NOMO-1 treated with dmso at 0.1 percent for 144 hours (cell line): ENCODE measurements around the gene MST1.

Source experiments
- DNase-seq: peaks from one replicate; lab custom pipeline; 2025; ENCODE audit not compliant: unreplicated experiment; lab: John Stamatoyannopoulos, UW

The MST1 gene

GRCh38 chr3:49689046-49689907 is at the start of gene MST1, which contains the start of gene RNF123:
MST1 (minus strand) TSS chr3:49689474; CDS start chr3:49688691, 783 bp downstream.
RNF123 (plus strand) TSS chr3:49689557; CDS start chr3:49691166, 1,609 bp downstream.
- DNase-seq = no peak

GRCh38 chr3:49738067-49738713 is 48.9 kb upstream of the MST1 start:
- DNase-seq = no peak

- no peak for DNase-seq
Measured at GRCh38 chr3:49734752-49735151, 45.5 kb upstream of the MST1 start.

- no peak for DNase-seq
Measured at GRCh38 chr3:49733551-49733950, 44.3 kb upstream of the MST1 start.

- DNase-seq = no peak
Measured at GRCh38 chr3:49732597-49732996, 43.3 kb upstream of the MST1 start.

- no peak for DNase-seq
Measured at GRCh38 chr3:49729966-49730609, 40.8 kb upstream of the MST1 start.

- DNase-seq = no peak
Measured at GRCh38 chr3:49727924-49728361, 38.7 kb upstream of the MST1 start.

GRCh38 chr3:49727154-49727923 is 38.1 kb upstream of the MST1 start:
- DNase-seq = no peak

- DNase-seq = no peak
Measured at GRCh38 chr3:49725906-49726681, 36.8 kb upstream of the MST1 start.

GRCh38 chr3:49724586-49724985 is 35.3 kb upstream of the MST1 start:
- no peak for DNase-seq

GRCh38 chr3:49723628-49724551 is 34.6 kb upstream of the MST1 start, which contains the start of gene GMPPB:
GMPPB (minus strand) TSS chr3:49723951; CDS start chr3:49723726, 225 bp downstream.
- DNase-seq = peak; percentile 96

- DNase-seq = peak; percentile 26
Measured at GRCh38 chr3:49723296-49723627, 34.0 kb upstream of the MST1 start.

GRCh38 chr3:49722896-49723295 is 33.6 kb upstream of the MST1 start:
- no peak for DNase-seq

GRCh38 chr3:49721896-49722781 is 32.9 kb upstream of the MST1 start:
- DNase-seq = no peak

- no peak for DNase-seq
Measured at GRCh38 chr3:49721596-49721895, 32.3 kb upstream of the MST1 start.

GRCh38 chr3:49720855-49721595 is 31.8 kb upstream of the MST1 start:
- no peak for DNase-seq

- peak; percentile 73 for DNase-seq
Measured at GRCh38 chr3:49719214-49719884, 30.1 kb upstream of the MST1 start, which contains the start of gene AMIGO3. AMIGO3 (minus strand) TSS chr3:49719684; CDS start chr3:49719465, 219 bp downstream.
